NCI-H1105 (cell line): ENCODE results near the gene PTPRN2.
"Not testable (repeated sequence)": the region's sequence is repeated elsewhere in the genome, so short reads cannot be mapped to it uniquely, and the experiment has no call there.

Source experiments
- DNase-seq: peaks from one replicate; lab custom pipeline; 2025; lab: John Stamatoyannopoulos, UW

The PTPRN2 gene

GRCh38 chr7:157497744-157498651 is 1089.6 kb downstream of the PTPRN2 start:
- no peak for DNase-seq

GRCh38 chr7:157497367-157497743 is 1090.3 kb downstream of the PTPRN2 start:
- no peak for DNase-seq

DNA sequence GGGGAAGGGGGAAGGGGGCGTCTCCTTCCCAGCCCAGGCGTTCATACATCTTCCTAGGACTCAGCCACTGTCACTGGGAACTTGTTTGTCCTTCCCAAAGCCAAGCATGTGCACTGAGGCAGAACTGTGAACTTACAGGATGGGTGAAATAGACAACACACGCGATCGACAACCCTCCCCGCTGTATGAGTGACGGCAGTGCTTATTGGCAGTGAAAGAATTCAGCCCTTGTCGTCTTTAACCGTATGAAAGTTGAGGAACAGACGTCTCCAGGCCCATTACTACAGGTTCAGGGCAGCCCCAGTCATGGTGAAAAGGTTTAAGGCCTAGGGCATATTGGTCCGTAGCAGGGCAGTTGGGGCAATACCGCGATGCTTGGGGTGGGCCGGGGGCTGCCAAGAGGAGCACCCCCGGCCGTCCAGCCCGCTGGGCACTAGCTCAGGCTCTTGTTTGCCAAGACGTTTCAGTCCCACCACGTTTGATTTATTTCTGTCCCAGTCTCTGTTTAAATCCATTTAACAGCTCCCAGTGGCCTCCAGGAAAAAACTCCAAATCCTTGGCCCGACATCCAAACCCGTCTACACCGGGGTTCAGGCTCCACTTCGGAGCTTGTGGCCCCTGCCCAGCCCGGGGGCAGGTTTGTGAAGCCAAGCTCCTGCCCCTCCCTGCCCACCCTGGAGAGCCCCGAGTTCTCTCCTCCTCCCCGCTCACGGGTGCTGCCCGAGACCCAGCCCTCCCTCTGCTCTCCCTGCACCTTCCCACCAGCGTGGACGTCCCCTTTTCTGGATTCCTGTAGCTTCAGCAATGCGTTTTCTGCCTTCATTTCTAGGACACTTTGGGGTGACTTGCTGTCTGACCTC is 1091.0 kb downstream of the PTPRN2 start:
- no peak for DNase-seq

DNA sequence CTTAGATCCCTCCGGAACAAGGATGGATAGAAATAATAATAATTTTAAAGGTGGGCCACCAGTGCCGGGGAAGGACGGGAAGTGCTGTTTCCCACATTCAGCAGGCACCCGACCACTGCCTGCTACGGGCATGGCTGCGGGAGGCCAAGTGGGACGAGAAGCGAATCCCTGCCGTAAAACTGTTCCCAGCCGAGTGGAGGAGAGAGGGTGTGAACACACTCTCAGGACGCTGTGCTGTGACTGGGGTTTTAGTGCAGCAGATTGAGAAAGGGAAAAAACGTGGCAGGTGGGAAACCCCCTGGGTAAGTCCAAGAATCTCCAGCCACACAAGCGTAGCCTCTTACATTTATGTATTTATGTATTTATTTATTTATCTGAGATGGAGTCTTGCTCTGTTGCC is 1092.0 kb downstream of the PTPRN2 start:
- DNase-seq: no peak

DNA sequence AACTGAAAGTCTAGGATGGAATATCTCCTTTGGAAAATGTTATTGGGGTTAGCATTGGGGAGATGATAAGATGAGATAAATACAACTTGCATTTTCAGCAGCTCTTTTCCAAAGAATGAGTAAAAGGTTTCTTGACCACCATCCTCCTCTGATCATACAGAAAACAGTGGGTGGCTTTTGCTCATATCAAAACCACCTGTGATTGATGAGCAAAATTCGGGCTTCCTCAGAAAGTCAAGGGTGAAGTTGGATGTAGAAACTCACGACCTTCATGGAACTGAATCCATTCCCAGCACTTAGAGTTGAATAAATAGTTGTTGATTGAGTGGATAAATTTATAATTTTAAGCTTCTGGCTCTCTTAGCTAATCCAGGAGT is 1092.5 kb downstream of the PTPRN2 start:
- no peak for DNase-seq

DNA sequence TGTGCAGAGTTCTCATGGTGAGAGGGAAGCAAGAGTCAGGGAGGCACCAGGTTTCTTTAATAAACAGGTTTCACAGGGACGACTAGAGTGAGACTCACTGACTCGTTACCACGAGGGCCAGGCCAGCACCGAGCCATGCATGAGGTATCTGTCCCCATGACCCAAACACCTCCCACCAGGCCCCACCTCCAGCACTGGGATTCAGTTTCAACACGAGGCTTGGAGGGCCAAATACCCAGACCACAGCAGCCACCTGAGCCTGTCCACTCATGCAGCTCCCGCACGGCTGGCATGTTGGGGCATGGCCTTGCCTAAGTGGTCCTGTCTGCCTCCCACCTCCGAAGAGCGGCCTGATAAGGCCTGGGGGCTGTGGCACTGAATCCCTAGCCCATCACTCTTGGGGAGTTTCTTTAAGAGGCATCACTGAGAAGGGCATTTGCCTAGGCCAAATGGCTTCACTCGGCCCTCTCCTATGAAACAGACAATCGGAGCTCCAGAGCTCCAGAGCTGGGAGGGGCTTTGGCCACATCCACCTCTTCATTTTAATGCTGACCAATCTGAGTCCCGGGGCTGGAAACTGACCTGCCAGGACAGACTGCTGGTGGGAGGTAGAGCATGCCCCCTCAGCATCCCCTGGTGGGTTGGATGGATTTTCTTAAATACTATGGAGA is 1093.0 kb downstream of the PTPRN2 start:
- DNase-seq: no peak

DNA sequence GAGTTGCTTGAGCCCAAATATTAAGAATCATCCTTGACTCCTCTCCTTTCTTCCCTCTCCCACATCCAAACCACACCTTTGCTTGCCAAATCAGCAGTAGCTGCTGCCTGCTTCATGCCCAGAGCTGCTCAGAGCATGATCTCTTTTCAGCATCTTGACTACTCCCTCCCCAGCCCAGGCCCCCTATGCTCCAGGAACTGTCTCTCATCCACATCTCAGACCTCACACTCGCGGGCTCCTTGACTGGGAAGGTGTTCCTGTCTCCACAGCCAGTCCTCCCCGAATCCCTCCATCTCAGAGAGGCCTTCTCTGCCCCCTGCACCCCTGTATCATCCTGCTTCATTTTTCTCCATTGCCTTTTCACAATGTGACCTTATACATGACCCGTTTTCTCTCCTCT is 1093.8 kb downstream of the PTPRN2 start:
- DNase-seq: no peak

- DNase-seq: no peak
Measured at GRCh38 chr7:157493017-157493416, 1094.6 kb downstream of the PTPRN2 start.

- DNase-seq: no peak
Measured at GRCh38 chr7:157490465-157490912, 1097.1 kb downstream of the PTPRN2 start.

DNA sequence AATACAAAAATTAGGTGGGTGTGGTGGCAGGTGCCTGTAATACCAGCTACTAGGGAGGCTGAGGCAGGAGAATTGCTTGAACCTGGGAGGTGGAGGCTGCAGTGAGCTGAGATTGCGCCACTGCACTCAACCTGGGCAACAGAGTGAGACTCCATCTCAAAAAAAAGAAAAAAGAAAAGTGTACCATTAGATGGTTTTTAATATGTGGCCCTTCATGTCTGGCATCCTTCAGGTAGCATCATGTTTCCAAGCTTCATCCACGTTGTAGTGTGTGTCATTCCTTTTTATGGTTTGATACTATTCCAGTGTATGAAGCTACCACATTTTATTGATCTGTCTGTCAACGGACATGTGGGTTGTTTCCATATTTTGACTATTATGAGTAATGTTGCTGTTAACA is 1097.8 kb downstream of the PTPRN2 start:
- not testable (repeated sequence) for DNase-seq
